PC-9 (cell line): ENCODE results near the gene CYB5D1. TPM values are rescaled to one million over a fixed set of nuclear protein-coding genes. Genes with fewer than 3 reads are reported as not detected.

Experiments
- BruUV-seq: library from RNA; stranded (reverse); fragments of 400-500 nt; replicated peaks from 2 replicates; lab custom pipeline; 2021; lab: Mats Ljungman, UMichigan
- CTCF ChIA-PET: fragments of 300-600 bp; sonication (Branson Sonifier 250); formaldehyde crosslinking; loops from one replicate; lab custom pipeline; 2022; ENCODE audit warnings: antibody characterized with exemption; lab: Charles Lee
- POLR2A ChIA-PET: fragments of 300-600 bp; sonication (Branson Sonifier 250); formaldehyde crosslinking; loops from one replicate; lab custom pipeline; 2022; ENCODE audit warnings: antibody characterized with exemption; ENCODE audit not compliant: unreplicated experiment; lab: Charles Lee
- DNase-seq, 2 experiments: peaks; one replicate each; pipeline versions ENCODE4 v3.0.0 to v3.0.0-alpha.2; 2015 to 2022; ENCODE audit warnings: mixed read lengths in 1 of 2
- H2AFZ ChIP-seq: fragments of 200-600 bp; sonication (generic); 2 replicates; pipeline ENCODE4 v1.8.1; 2017; ENCODE audit warnings: antibody characterized with exemption
- H3F3A ChIP-seq: fragments of 200-600 bp; sonication (generic); 2 replicates; pipeline ENCODE4 v1.8.1; 2017; ENCODE audit warnings: antibody characterized with exemption, mild to moderate bottlenecking, low read depth; ENCODE audit not compliant: insufficient read depth
- H3K27ac ChIP-seq: fragments of 200-600 bp; sonication (generic); 2 replicates; pipeline ENCODE4 v1.6.1; 2016; ENCODE audit warnings: mixed run types
- H3K27me3 ChIP-seq: fragments of 200-600 bp; sonication (generic); 2 replicates; pipeline ENCODE4 v1.6.1; 2016; ENCODE audit warnings: low read depth, mixed run types; ENCODE audit not compliant: insufficient read depth
- H3K36me3 ChIP-seq: fragments of 200-600 bp; sonication (generic); 2 replicates; pipeline ENCODE4 v1.6.1; 2016; ENCODE audit warnings: low read depth, mixed run types
- H3K4me1 ChIP-seq: fragments of 200-600 bp; sonication (generic); replicated peaks from 2 replicates; pipeline ENCODE4 v1.6.1; 2016; ENCODE audit warnings: mixed run types; ENCODE audit not compliant: insufficient read depth
- H3K4me2 ChIP-seq: fragments of 200-600 bp; sonication (generic); 2 replicates; pipeline ENCODE4 v1.6.1; 2017; ENCODE audit warnings: mixed run types
- H3K4me3 ChIP-seq: fragments of 200-600 bp; sonication (generic); 2 replicates; pipeline ENCODE4 v1.6.1; 2016; ENCODE audit warnings: mixed run types
- H3K79me2 ChIP-seq: fragments of 200-600 bp; sonication (generic); 2 replicates; pipeline ENCODE4 v1.6.1; 2017; ENCODE audit warnings: low read depth, mixed run types
- H3K9me2 ChIP-seq: fragments of 200-600 bp; sonication (generic); 2 replicates; pipeline ENCODE4 v1.8.1; 2017; ENCODE audit warnings: mild to moderate bottlenecking; ENCODE audit not compliant: insufficient read depth
- H3K9me3 ChIP-seq: fragments of 200-600 bp; sonication (generic); 2 replicates; pipeline ENCODE4 v1.8.1; 2016; ENCODE audit warnings: low read depth; ENCODE audit not compliant: insufficient read depth
- H4K20me1 ChIP-seq: fragments of 200-600 bp; sonication (generic); 2 replicates; pipeline ENCODE4 v1.8.1; 2017; ENCODE audit not compliant: insufficient read depth
- CTCF ChIP-seq: fragments of 200-600 bp; sonication (generic); conservative IDR thresholded peaks from 2 replicates; pipeline ENCODE4 v1.6.1; 2017; ENCODE audit warnings: mixed run types, antibody characterized with exemption, mild to moderate bottlenecking, moderate library complexity
- EZH2 ChIP-seq: fragments of 200-600 bp; sonication (generic); IDR thresholded peaks from 2 replicates; pipeline ENCODE4 v1.8.0; 2017; ENCODE audit warnings: antibody characterized with exemption, low read depth
- intact Hi-C: fragments of 100-400 bp; cut with micrococcal nuclease; formaldehyde crosslinking; loops from one replicate; pipeline ENCODE4 v1.10.0; 2022; ENCODE audit not compliant: unreplicated experiment
- total RNA-seq: library from RNA; stranded (reverse); gene quantifications from 2 replicates; pipeline ENCODE4 v1.2.3, GENCODE V29; 2021

The CYB5D1 gene
- total RNA-seq, 1 experiment from 2014 or later = 22.0 TPM

GRCh38 chr17:7852262-7852670, 5.5 kb upstream of the CYB5D1 start:
- ChIA-PET CTCF (no interaction called here), POLR2A (no interaction called here)
- Histone ChIP-seq H3K4me3 (no peak overlapping the region), H3K79me2 (no peaks in the 10 kb centered on the region), H3K27ac (no peak overlapping the region), H3F3A (peaks cover 11% of the 10 kb centered on the region), H3K9me2 (no peaks in the 10 kb centered on the region), H3K4me1 (peaks cover 6% of the 10 kb centered on the region; the same call in 1 of the 2 replicates), H3K27me3 (no peaks in the 10 kb centered on the region), H3K4me2 (no peak overlapping the region), H3K9me3 (no peaks in the 10 kb centered on the region), H2AFZ (no peak overlapping the region), H4K20me1 (no peaks in the 10 kb centered on the region), H3K36me3 (no peaks in the 10 kb centered on the region)
- BruUV-seq = no TSS peak
- intact Hi-C loops = loop anchor here (10.0 kb wide), 1 partner anchor 267 kb away; the partner anchor contains the start of gene MPDU1
- TF ChIP-seq EZH2 = no peak
- TF ChIP-seq CTCF = no peak
- no peak for DNase-seq

- H2AFZ ChIP-seq = no peak overlapping the region
- no TSS peak for BruUV-seq
- intact Hi-C loops = loop anchor here (10.0 kb wide), 1 partner anchor 268 kb away; the partner anchor contains the start of gene MPDU1
- no peaks in the 10 kb centered on the region for H3K36me3 ChIP-seq
- no peaks in the 10 kb centered on the region for H4K20me1 ChIP-seq
- H3K79me2 ChIP-seq = 0 out of 2 replicates have a peak, but pooled peaks cover under 1% of the 10 kb centered on the region
- H3F3A ChIP-seq = peaks cover 11% of the 10 kb centered on the region
- ChIA-PET POLR2A (no interaction called here), CTCF (interaction anchor here (0.7 kb wide), 1 partner anchor 60 kb away, joined by 10 read pairs; no protein-coding TSS in a partner anchor)
- no peak overlapping the region for H3K27ac ChIP-seq
- peaks cover 6% of the 10 kb centered on the region; the same call in 1 of the 2 replicates for H3K4me1 ChIP-seq
- H3K9me3 ChIP-seq = no peaks in the 10 kb centered on the region
- TF ChIP-seq CTCF (no peak), EZH2 (no peak)
- no peak for DNase-seq
- no peak overlapping the region for H3K4me2 ChIP-seq
- H3K27me3 ChIP-seq = no peaks in the 10 kb centered on the region
- no peak overlapping the region for H3K4me3 ChIP-seq
- no peaks in the 10 kb centered on the region for H3K9me2 ChIP-seq
Measured at GRCh38 chr17:7852919-7853690, 4.7 kb upstream of the CYB5D1 start.

- no peak for DNase-seq
- H3K9me3 ChIP-seq = no peaks in the 10 kb centered on the region
- H3K9me2 ChIP-seq = no peaks in the 10 kb centered on the region
- peaks cover 7% of the 10 kb centered on the region; the same call in 1 of the 2 replicates for H3K4me1 ChIP-seq
- peaks cover 6% of the 10 kb centered on the region; the same call in 1 of the 2 replicates for H3K79me2 ChIP-seq
- peaks cover 11% of the 10 kb centered on the region for H3F3A ChIP-seq
- H3K4me3 ChIP-seq = no peak overlapping the region
- no peak overlapping the region for H2AFZ ChIP-seq
- no peak overlapping the region for H3K27ac ChIP-seq
- no peaks in the 10 kb centered on the region for H3K27me3 ChIP-seq
- ChIA-PET CTCF (interaction anchor here (0.7 kb wide), 1 partner anchor 60 kb away, joined by 10 read pairs; no protein-coding TSS in a partner anchor), POLR2A (no interaction called here)
- intact Hi-C loops = loop anchor here (10.0 kb wide), 1 partner anchor 269 kb away; the partner anchor contains the start of gene MPDU1
- no TSS peak for BruUV-seq
- TF ChIP-seq EZH2 (no peak), CTCF (no peak)
- H3K36me3 ChIP-seq = no peaks in the 10 kb centered on the region
- no peak overlapping the region for H3K4me2 ChIP-seq
- no peaks in the 10 kb centered on the region for H4K20me1 ChIP-seq
Measured at GRCh38 chr17:7853691-7854038, 4.1 kb upstream of the CYB5D1 start.
